Measurements from ENCODE around the gene LCE1A. TPM values are rescaled to one million over a fixed set of nuclear protein-coding genes. Genes with fewer than 3 reads are reported as not detected.

Gene LCE1A, protein sequence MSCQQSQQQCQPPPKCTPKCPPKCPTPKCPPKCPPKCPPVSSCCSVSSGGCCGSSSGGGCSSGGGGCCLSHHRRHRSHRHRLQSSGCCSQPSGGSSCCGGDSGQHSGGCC
- total RNA-seq, result not detected

DNA sequence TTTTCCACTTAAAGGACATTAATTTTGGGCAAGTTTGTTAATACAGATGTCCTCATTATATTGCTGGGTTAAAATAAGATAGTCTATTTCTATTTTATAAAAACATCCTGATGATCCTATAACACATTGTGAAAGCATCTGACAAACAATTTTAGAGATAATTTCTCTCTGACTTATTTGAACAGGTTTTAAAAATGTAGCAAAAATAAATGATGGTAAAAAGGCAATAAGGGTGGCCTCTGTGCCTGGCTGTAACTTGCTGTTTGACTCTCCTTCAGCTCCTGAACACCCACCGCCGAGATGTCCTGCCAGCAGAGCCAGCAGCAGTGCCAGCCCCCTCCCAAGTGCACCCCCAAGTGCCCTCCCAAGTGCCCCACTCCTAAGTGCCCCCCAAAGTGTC is at the start of gene LCE1A:
LCE1A (plus strand) TSS at position 301 of the 400 bp plus-strand sequence; CDS start at position 301, 0 bp downstream.
- no peak for DNase-seq
- TF ChIP-seq, protein P1, sequence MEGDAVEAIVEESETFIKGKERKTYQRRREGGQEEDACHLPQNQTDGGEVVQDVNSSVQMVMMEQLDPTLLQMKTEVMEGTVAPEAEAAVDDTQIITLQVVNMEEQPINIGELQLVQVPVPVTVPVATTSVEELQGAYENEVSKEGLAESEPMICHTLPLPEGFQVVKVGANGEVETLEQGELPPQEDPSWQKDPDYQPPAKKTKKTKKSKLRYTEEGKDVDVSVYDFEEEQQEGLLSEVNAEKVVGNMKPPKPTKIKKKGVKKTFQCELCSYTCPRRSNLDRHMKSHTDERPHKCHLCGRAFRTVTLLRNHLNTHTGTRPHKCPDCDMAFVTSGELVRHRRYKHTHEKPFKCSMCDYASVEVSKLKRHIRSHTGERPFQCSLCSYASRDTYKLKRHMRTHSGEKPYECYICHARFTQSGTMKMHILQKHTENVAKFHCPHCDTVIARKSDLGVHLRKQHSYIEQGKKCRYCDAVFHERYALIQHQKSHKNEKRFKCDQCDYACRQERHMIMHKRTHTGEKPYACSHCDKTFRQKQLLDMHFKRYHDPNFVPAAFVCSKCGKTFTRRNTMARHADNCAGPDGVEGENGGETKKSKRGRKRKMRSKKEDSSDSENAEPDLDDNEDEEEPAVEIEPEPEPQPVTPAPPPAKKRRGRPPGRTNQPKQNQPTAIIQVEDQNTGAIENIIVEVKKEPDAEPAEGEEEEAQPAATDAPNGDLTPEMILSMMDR (IDR thresholded peaks at IDR 0.05), result no peak
- no peak within 1 kb of the TSS for H3K9ac ChIP-seq (ENCODE audit: low read depth in 2 of 2, low read length in 2 of 2)
- no peak within 1 kb of the TSS for H3K4me3 ChIP-seq
- no peaks in the 10 kb centered on the region for H3K9me3 ChIP-seq
- H3K36me3 ChIP-seq, result no peaks in the 10 kb centered on the region
- no peak within 1 kb of the TSS for H3K27ac ChIP-seq
- H3K27me3 ChIP-seq, result no peaks in the 10 kb centered on the region
- intact Hi-C loops (cut with DNase I), result no loop called here
- no peaks in the 10 kb centered on the region for H3K4me1 ChIP-seq

DNA sequence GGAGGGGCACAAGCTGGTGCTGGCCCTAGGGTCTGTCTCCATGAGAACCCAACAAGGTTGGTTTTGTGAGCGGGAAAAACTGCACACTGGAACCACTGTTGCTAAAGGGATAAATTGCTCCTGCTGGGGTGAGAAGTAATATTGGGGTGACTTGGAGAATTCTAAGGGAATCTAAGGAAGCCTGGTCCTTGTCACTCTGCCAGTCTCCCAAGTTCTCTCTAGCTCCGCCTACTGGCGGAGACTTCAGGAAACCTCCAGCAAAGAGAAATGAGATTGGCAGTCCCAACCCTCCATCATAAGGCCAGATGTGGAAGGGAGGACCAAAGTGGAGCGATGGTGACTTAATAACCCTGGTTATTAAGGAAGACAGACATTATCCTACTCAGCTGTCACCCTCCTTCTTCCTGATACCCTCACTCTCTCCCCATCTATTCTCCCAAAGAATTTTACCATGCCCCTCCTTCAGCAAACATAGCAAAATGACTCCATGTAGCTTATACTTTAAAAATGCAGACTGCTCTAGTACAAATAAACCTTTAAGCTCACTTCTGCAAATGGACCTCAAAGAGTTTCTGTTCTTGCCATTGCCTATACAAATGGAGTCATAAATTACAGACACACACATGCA is 49.6 kb upstream of the LCE1A start:
- Histone ChIP-seq H3K4me1 (no peaks in the 10 kb centered on the region), H3K9me3 (no peaks in the 10 kb centered on the region), H3K9ac (ENCODE audit: low read depth in 2 of 2, low read length in 2 of 2) (no peak overlapping the region), H3K27me3 (no peaks in the 10 kb centered on the region), H3K36me3 (no peaks in the 10 kb centered on the region), H3K27ac (no peak overlapping the region), H3K4me3 (no peak overlapping the region)
- intact Hi-C loops (cut with DNase I), result no loop called here
- TF ChIP-seq, protein P1 (IDR thresholded peaks at IDR 0.05), result no peak
- DNase-seq, result no peak

DNA sequence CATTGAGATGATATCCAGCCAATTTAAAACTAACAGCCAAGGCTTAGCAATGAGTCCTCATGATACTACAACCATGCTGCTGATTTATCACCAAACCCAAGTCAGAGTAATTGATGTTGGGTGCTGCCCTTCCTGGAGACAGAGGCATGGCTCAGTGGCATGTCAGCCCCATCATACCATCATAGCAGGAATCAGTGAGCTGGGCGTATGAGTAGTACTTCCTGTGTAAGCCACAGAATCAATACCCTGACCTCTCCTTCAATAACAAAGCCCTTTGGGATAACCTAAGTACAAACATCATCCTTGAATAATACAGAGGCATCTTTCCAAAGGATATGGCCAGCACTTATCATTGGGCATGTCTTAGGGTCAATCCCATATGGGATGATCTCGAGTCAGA is 44.2 kb upstream of the LCE1A start:
- intact Hi-C loops (cut with DNase I), result no loop called here
- H3K4me1 ChIP-seq, result no peaks in the 10 kb centered on the region
- no peaks in the 10 kb centered on the region for H3K9me3 ChIP-seq
- no peak for DNase-seq
- TF ChIP-seq, protein P1 (IDR thresholded peaks at IDR 0.05), result no peak
- no peaks in the 10 kb centered on the region for H3K36me3 ChIP-seq
- H3K9ac ChIP-seq (ENCODE audit: low read depth in 2 of 2, low read length in 2 of 2), result no peak overlapping the region
- no peak overlapping the region for H3K4me3 ChIP-seq
- no peaks in the 10 kb centered on the region for H3K27me3 ChIP-seq
- no peak overlapping the region for H3K27ac ChIP-seq

DNA sequence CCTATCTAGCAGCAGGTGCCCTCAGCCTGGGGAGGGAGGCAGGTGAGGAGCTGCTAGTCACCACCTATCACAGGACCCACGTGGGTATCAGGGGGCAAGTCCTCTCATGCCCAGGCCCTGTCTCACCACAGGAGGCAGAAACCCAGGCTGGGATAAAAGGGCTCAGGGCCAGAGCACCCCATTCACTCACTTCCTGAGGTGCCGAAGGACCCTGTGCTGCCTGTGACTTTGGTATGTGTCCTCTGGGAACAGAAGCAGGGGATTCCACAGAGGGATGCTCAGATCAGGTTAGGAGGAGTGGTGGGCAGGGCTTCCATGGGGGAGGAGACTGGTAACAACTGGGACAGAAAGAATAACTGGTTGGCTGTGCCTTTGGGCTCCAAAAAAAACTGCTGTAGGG is 41.2 kb upstream of the LCE1A start, which contains the start of gene LCE1E:
LCE1E (plus strand) TSS at position 181 of the 400 bp plus-strand sequence. CDS start 1,043 bp downstream, outside the sequence.
- no peak for DNase-seq
- no peaks in the 10 kb centered on the region for H3K27me3 ChIP-seq
- H3K4me1 ChIP-seq, result no peaks in the 10 kb centered on the region
- H3K36me3 ChIP-seq, result no peaks in the 10 kb centered on the region
- H3K9me3 ChIP-seq, result no peaks in the 10 kb centered on the region
- intact Hi-C loops (cut with DNase I), result no loop called here
- H3K27ac ChIP-seq, result no peak within 1 kb of the TSS
- H3K9ac ChIP-seq (ENCODE audit: low read depth in 2 of 2, low read length in 2 of 2), result no peak within 1 kb of the TSS
- no peak within 1 kb of the TSS for H3K4me3 ChIP-seq
- TF ChIP-seq, protein P1 (IDR thresholded peaks at IDR 0.05), result no peak

DNA sequence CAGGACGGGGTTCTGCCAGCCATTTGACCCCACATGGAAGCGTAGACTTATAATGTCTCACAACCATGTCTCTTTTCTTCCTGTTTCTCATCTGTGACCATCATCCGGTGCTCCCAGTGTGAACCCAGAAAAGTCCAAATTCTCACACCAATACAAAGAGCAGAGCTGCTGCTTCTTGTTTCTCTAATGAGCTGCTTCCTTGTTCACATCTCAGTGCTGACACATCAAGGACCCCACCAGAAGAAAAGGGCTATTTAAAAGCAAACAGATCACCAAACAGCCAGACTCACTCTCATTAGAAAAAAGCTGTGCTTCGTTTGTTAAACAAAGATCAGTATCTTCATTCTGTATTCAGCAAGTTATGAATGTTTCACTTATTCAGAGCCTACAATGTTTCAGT is 31.6 kb upstream of the LCE1A start:
- H3K4me3 ChIP-seq, result no peak overlapping the region
- H3K4me1 ChIP-seq, result no peaks in the 10 kb centered on the region
- no peaks in the 10 kb centered on the region for H3K9me3 ChIP-seq
- no peak overlapping the region for H3K27ac ChIP-seq
- no peaks in the 10 kb centered on the region for H3K27me3 ChIP-seq
- intact Hi-C loops (cut with DNase I), result no loop called here
- no peak for DNase-seq
- TF ChIP-seq, protein P1 (IDR thresholded peaks at IDR 0.05), result no peak
- no peaks in the 10 kb centered on the region for H3K36me3 ChIP-seq
- H3K9ac ChIP-seq (ENCODE audit: low read depth in 2 of 2, low read length in 2 of 2), result no peak overlapping the region

All from colonic mucosa (tissue), 4 donors.